ENCODE measurements around the gene UPK3A. TPM values are rescaled to one million over a fixed set of nuclear protein-coding genes. Genes with fewer than 3 reads are reported as not detected.

Gene UPK3A
- total and polyA plus RNA-seq, 12 donors = 0.17 TPM; not detected in 11

- Histone ChIP-seq H3K4me3 (peak within 1 kb of the TSS; percentile 56 to 95 (median 80)), H3K27me3 (no peaks in the 10 kb centered on the region), H3K36me3 (replicated peaks in 1 of 2) (no peaks in the 10 kb centered on the region), H3K27ac (peak within 1 kb of the TSS in 4 of 5 donors; percentile 41 to 83 (median 64)), H3K4me1 (replicated peaks in 1 of 2) (peaks cover 7 to 16% of the 10 kb centered on the region in 2 donors), H3K9me3 (replicated peaks in 1 of 3) (no peaks in the 10 kb centered on the region)
- TF ChIP-seq POLR2A (IDR thresholded peaks at IDR 0.05) = peak; percentile 31 to 61
- TF ChIP-seq, protein P1, sequence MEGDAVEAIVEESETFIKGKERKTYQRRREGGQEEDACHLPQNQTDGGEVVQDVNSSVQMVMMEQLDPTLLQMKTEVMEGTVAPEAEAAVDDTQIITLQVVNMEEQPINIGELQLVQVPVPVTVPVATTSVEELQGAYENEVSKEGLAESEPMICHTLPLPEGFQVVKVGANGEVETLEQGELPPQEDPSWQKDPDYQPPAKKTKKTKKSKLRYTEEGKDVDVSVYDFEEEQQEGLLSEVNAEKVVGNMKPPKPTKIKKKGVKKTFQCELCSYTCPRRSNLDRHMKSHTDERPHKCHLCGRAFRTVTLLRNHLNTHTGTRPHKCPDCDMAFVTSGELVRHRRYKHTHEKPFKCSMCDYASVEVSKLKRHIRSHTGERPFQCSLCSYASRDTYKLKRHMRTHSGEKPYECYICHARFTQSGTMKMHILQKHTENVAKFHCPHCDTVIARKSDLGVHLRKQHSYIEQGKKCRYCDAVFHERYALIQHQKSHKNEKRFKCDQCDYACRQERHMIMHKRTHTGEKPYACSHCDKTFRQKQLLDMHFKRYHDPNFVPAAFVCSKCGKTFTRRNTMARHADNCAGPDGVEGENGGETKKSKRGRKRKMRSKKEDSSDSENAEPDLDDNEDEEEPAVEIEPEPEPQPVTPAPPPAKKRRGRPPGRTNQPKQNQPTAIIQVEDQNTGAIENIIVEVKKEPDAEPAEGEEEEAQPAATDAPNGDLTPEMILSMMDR (IDR thresholded peaks at IDR 0.05) = peak in 1 of 6 experiments; percentile 17
- WGBS, 4 donors = 1 to 3% (median 1%) methylated on average over 5 to 95 of the region's 95 CpGs
- intact Hi-C loops (cut with DNase I) = no loop called here
- DNase-seq = peak; percentile 90 to 96 (median 93)
Measured at GRCh38 chr22:45309422-45310227, 24.9 kb downstream of the UPK3A start, which contains the start of gene FAM118A. Gene FAM118A, plus strand, starts transcription at chr22:45309934. Its CDS starts 12,446 bp downstream, at chr22:45322380.

- Histone ChIP-seq H3K9me3 (replicated peaks in 1 of 3) (no peaks in the 10 kb centered on the region), H3K4me3 (peak overlapping the region; percentile 56 to 95 (median 80)), H3K4me1 (replicated peaks in 1 of 2) (peaks cover 7 to 16% of the 10 kb centered on the region in 2 donors), H3K27me3 (no peaks in the 10 kb centered on the region), H3K36me3 (replicated peaks in 1 of 2) (no peaks in the 10 kb centered on the region), H3K27ac (peak overlapping the region in 3 of 5 donors; percentile 49 to 83 (median 80))
- TF ChIP-seq, protein P1 (IDR thresholded peaks at IDR 0.05) = no peak
- TF ChIP-seq POLR2A (IDR thresholded peaks at IDR 0.05) = no peak
- peak in 2 of 7 donors; percentile 36 to 63 for DNase-seq
- 10 to 57% (median 15%) methylated on average over 6 to 33 of the region's 33 CpGs for WGBS, 4 donors
- intact Hi-C loops (cut with DNase I) = no loop called here
Measured at GRCh38 chr22:45310331-45310976, 25.7 kb downstream of the UPK3A start.

DNA sequence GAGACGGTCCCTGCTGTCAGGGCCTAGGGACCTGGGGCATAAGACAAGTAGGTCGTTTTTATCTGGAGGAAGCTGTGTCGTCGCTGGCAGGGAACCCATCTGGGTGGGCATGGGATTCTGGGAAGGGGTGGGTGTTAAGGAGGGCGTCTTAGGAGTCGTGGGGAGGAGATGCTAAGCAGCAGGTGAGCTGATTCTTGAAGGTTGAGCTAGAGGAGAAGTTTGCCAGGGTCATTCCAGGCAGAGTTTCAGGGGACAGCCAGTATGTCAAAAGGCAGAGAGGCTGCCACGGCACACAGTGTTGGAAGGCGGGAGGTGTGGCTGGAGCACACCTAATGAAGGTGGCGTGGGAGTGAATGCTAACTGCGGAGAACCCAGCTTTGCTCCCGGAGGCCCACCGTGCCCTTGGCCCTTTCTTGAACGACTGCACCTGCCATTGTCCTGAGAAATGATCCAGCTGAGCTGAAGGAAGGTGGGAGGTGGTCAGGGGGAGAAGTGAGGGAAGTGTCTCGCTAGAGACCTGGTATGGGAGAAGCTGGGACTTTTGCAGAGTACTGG, 26.3 kb downstream of the UPK3A start:
- no peaks in the 10 kb centered on the region for H3K9me3 ChIP-seq (replicated peaks in 1 of 3)
- peaks cover 7 to 16% of the 10 kb centered on the region in 2 donors for H3K4me1 ChIP-seq (replicated peaks in 1 of 2)
- H3K4me3 ChIP-seq = peak overlapping the region in 1 of 4 donors; percentile 95
- no peak for TF ChIP-seq POLR2A (IDR thresholded peaks at IDR 0.05)
- TF ChIP-seq, protein P1 (IDR thresholded peaks at IDR 0.05) = no peak
- H3K27me3 ChIP-seq = no peaks in the 10 kb centered on the region
- H3K36me3 ChIP-seq (replicated peaks in 1 of 2) = no peaks in the 10 kb centered on the region
- intact Hi-C loops (cut with DNase I) = no loop called here
- DNase-seq = no peak
- WGBS, 4 donors = 62 to 69% (median 65%) methylated on average over 14 of the region's 14 CpGs
- H3K27ac ChIP-seq = peak overlapping the region in 1 of 5 donors; percentile 83

DNA sequence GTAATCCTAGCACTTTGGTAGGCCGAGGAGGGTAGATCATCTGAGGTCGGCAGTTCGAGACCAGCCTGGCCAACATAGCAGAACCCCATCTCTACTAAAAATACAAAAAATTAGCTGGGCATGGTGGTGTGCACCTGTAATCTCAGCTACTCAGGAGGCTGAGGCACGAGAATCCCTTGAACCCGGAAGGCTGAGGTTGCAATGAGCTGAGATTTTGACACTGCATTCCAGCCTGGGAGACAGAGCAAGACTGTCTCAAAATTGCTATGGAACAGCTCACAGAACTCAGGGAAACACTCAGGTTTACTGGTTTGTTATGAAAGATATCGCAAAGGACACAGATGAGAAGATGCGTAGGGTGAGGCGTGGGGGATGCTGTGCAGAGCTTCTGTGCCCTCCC, 27.7 kb downstream of the UPK3A start:
- Histone ChIP-seq H3K27ac (no peak overlapping the region), H3K9me3 (replicated peaks in 1 of 3) (no peaks in the 10 kb centered on the region), H3K27me3 (no peaks in the 10 kb centered on the region), H3K4me1 (replicated peaks in 1 of 2) (peaks cover 7 to 16% of the 10 kb centered on the region in 2 donors), H3K36me3 (replicated peaks in 1 of 2) (no peaks in the 10 kb centered on the region), H3K4me3 (no peak overlapping the region)
- no peak for TF ChIP-seq POLR2A (IDR thresholded peaks at IDR 0.05)
- TF ChIP-seq, protein P1 (IDR thresholded peaks at IDR 0.05) = no peak
- DNase-seq = no peak
- intact Hi-C loops (cut with DNase I) = no loop called here
- WGBS, 4 donors = 82 to 91% (median 90%) methylated on average over 8 of the region's 8 CpGs

Data from adrenal gland (tissue), 12 donors.